HCT116 (cell line): Measurements from ENCODE around the gene SOCS4. TPM values are rescaled to one million over a fixed set of nuclear protein-coding genes. Genes with fewer than 3 reads are reported as not detected.

Source experiments
- ATAC-seq: fragments of 200-7000 bp; cut with Tn5 transposase; 2 replicates; pipeline ENCODE4 v1.9.1; 2020; ENCODE audit warnings: mild to moderate bottlenecking, moderate library complexity
- BruUV-seq: library from RNA; stranded (reverse); fragments of 400-500 nt; replicated peaks from 2 replicates; lab custom pipeline; 2021; lab: Mats Ljungman, UMichigan
- CTCF ChIA-PET: fragments of 300-600 bp; sonication (Branson Sonifier 250); formaldehyde crosslinking; loops from one replicate; lab custom pipeline; 2021; ENCODE audit warnings: antibody characterized with exemption; lab: Charles Lee
- POLR2A ChIA-PET: fragments of 300-600, 350-600 bp; sonication (Branson Sonifier 250); formaldehyde crosslinking; loops from one replicate; lab custom pipeline; 2021; ENCODE audit warnings: antibody characterized with exemption; lab: Charles Lee
- RAD21 ChIA-PET, 2 experiments: fragments of 300-600 bp; sonication (Branson Sonifier 250); formaldehyde crosslinking; loops; one replicate each; lab custom pipeline; 2023; ENCODE audit warnings: low total read pairs in 2 of 2; ENCODE audit not compliant: uncharacterized antibody in 2 of 2, unreplicated experiment in 2 of 2, low non-redundant PET in 1 of 2; lab: Charles Lee
- DNase-seq: peaks from one replicate; pipeline ENCODE4 v3.0.0-alpha.2; 2010; ENCODE audit warnings: low read depth, low spot score
- H2AFZ ChIP-seq: fragments of 200-600 bp; shearing (Covaris generic), sonication (generic); 2 replicates; pipeline ENCODE4 v1.6.1; 2017; ENCODE audit warnings: low read depth, mixed run types, mixed read lengths, antibody characterized with exemption, low read length; ENCODE audit not compliant: poor library complexity, severe bottlenecking
- H3K27ac ChIP-seq: 2 replicates; pipeline ENCODE4 v1.5.1; 2012; ENCODE audit warnings: low read depth, low read length
- H3K27me3 ChIP-seq: fragments of 200-600 bp; sonication (generic); 2 replicates; pipeline ENCODE4 v1.6.1; 2016; ENCODE audit warnings: mixed run types, low read length, mixed read lengths; ENCODE audit not compliant: insufficient read depth
- H3K36me3 ChIP-seq, 2 experiments: fragments of 200-500 bp in 1 of 2; fragments of 200-600 bp in 1 of 2; sonication (Bioruptor generic) in 1 of 2; sonication (generic) in 1 of 2; 2 replicates each; pipeline versions ENCODE4 v1.5.1 to v1.6.1; 2014 to 2016; ENCODE audit warnings: low read length in 2 of 2, inconsistent platforms in 1 of 2, mixed read lengths in 1 of 2, mixed run types in 1 of 2; ENCODE audit not compliant: insufficient read depth in 2 of 2, control insufficient read depth in 1 of 2
- H3K4me1 ChIP-seq, 2 experiments: fragments of 200-600 bp in 1 of 2; sonication (generic) in 1 of 2; 2 replicates each; pipeline versions ENCODE4 v1.5.1 to v1.6.1; 2012 to 2017; ENCODE audit warnings: low read length in 2 of 2, inconsistent platforms in 1 of 2, mild to moderate bottlenecking in 1 of 2, mixed read lengths in 1 of 2, mixed run types in 1 of 2, moderate library complexity in 1 of 2; ENCODE audit not compliant: insufficient read depth in 2 of 2, control insufficient read depth in 1 of 2
- H3K4me2 ChIP-seq: fragments of 200-600 bp; sonication (generic); 2 replicates; pipeline ENCODE4 v1.6.1; 2017; ENCODE audit warnings: mixed run types, low read length, mixed read lengths
- H3K4me3 ChIP-seq, 2 experiments: fragments of 200-600 bp in 1 of 2; sonication (generic) in 1 of 2; replicated peaks in 1 of 2; 2 replicates each; pipeline ENCODE4 v1.5.1; 2011 to 2016; ENCODE audit warnings: low read length in 2 of 2, control low read depth in 1 of 2, low read depth in 1 of 2, mild to moderate bottlenecking in 1 of 2, mixed read lengths in 1 of 2, mixed run types in 1 of 2
- H3K79me2 ChIP-seq: fragments of 200-600 bp; sonication (generic); 2 replicates; pipeline ENCODE4 v1.6.1; 2017; ENCODE audit warnings: mild to moderate bottlenecking, mixed run types, low read length, moderate library complexity, mixed read lengths; ENCODE audit not compliant: insufficient read depth
- H3K9ac ChIP-seq: fragments of 200-600 bp; sonication (generic); 2 replicates; pipeline ENCODE4 v1.6.1; 2016; ENCODE audit warnings: low read length, mixed read lengths
- H3K9me2 ChIP-seq: fragments of 200-600 bp; sonication (generic), shearing (Covaris generic); 2 replicates; pipeline ENCODE4 v1.6.1; 2017; ENCODE audit warnings: mixed run types, mild to moderate bottlenecking, moderate library complexity; ENCODE audit not compliant: insufficient read depth
- H3K9me3 ChIP-seq, 2 experiments: fragments of 200-500 bp in 1 of 2; fragments of 200-600 bp in 1 of 2; sonication (Bioruptor generic) in 1 of 2; sonication (generic) in 1 of 2; 2 replicates each; pipeline ENCODE4 v1.6.1; 2014 to 2017; ENCODE audit warnings: low read length in 2 of 2, mixed read lengths in 2 of 2, inconsistent platforms in 1 of 2, low read depth in 1 of 2, mild to moderate bottlenecking in 1 of 2, mixed run types in 1 of 2, moderate library complexity in 1 of 2; ENCODE audit not compliant: control insufficient read depth in 1 of 2, insufficient read depth in 1 of 2
- H4K20me1 ChIP-seq: fragments of 200-600 bp; sonication (generic), shearing (Covaris generic); 2 replicates; pipeline ENCODE4 v1.6.1; 2017; ENCODE audit warnings: mixed run types, mild to moderate bottlenecking, moderate library complexity; ENCODE audit not compliant: insufficient read depth
- CEBPB ChIP-seq: IDR thresholded peaks from 2 replicates; pipeline ENCODE4 v1.6.1; 2012; ENCODE audit warnings: low read depth
- ELF1 ChIP-seq: IDR thresholded peaks from 2 replicates; pipeline ENCODE4 v1.6.1; 2012; ENCODE audit warnings: low read depth, borderline replicate concordance
- FOSL1 ChIP-seq: IDR thresholded peaks from 2 replicates; pipeline ENCODE4 v1.6.1; 2012; ENCODE audit warnings: low read depth
- POLR2A ChIP-seq: IDR thresholded peaks from 2 replicates; pipeline ENCODE4 v1.7.0; 2011; ENCODE audit warnings: borderline replicate concordance; ENCODE audit not compliant: insufficient read depth, insufficient read length; ENCODE audit errors: extremely low read depth
- POLR2AphosphoS5 ChIP-seq: IDR thresholded peaks from 2 replicates; pipeline ENCODE4 v1.6.1; 2011; ENCODE audit warnings: mild to moderate bottlenecking, low read depth, low read length, moderate library complexity
- RAD21 ChIP-seq: IDR thresholded peaks from 2 replicates; pipeline ENCODE4 v1.6.1; 2012; ENCODE audit warnings: low read depth, mild to moderate bottlenecking
- SIN3A ChIP-seq: IDR thresholded peaks from 2 replicates; pipeline ENCODE4 v1.6.1; 2012; ENCODE audit warnings: low read depth
- SP1 ChIP-seq: IDR thresholded peaks from 2 replicates; pipeline ENCODE4 v1.6.1; 2012; ENCODE audit warnings: low read depth
- SRF ChIP-seq: IDR thresholded peaks from 2 replicates; pipeline ENCODE4 v1.6.1; 2012; ENCODE audit warnings: low read depth
- TCF7L2 ChIP-seq: IDR thresholded peaks from 2 replicates; pipeline ENCODE4 v1.7.0; 2011; ENCODE audit warnings: borderline replicate concordance, inconsistent platforms; ENCODE audit not compliant: insufficient read depth, insufficient read length; ENCODE audit errors: extremely low read depth
- YY1 ChIP-seq: IDR thresholded peaks from 2 replicates; pipeline ENCODE4 v1.6.1; 2011; ENCODE audit warnings: low read length, low read depth, moderate library complexity, mild to moderate bottlenecking; ENCODE audit not compliant: insufficient replicate concordance; ENCODE audit errors: extremely low read depth
- ZBTB33 ChIP-seq: IDR thresholded peaks from 2 replicates; pipeline ENCODE4 v1.6.1; 2011; ENCODE audit warnings: mild to moderate bottlenecking, low read length, moderate library complexity; ENCODE audit not compliant: insufficient replicate concordance; ENCODE audit errors: extremely low read depth
- ZFX ChIP-seq: fragments of 450-650 bp; IDR thresholded peaks from 2 replicates; pipeline ENCODE4 v1.6.1; 2017
- intact Hi-C: fragments of 100-400 bp; cut with micrococcal nuclease; formaldehyde crosslinking; loops from 2 replicates; pipeline ENCODE4 v1.10.0; 2022
- total RNA-seq: library from RNA; stranded (reverse); gene quantifications from one replicate; pipeline ENCODE4 v1.2.1, GENCODE V29; 2021; ENCODE audit not compliant: unreplicated experiment
- TF ChIP-seq, protein P1 (sequence below): IDR thresholded peaks from 2 replicates; pipeline ENCODE4 v1.6.1; 2012
- TF ChIP-seq, protein P2 (sequence below): IDR thresholded peaks from 2 replicates; pipeline ENCODE4 v1.6.1; 2012
- TF ChIP-seq, protein P3 (sequence below), 3 experiments: fragments of 200-600 bp in 1 of 3; sonication (generic) in 1 of 3; IDR thresholded peaks in 2 of 3; conservative IDR thresholded peaks in 1 of 3; 2 replicates each; pipeline ENCODE4 v1.5.1; 2012 to 2017; ENCODE audit warnings: low read depth in 2 of 3, low read length in 2 of 3, antibody characterized with exemption in 1 of 3, borderline replicate concordance in 1 of 3, control low read depth in 1 of 3, mild to moderate bottlenecking in 1 of 3, mixed read lengths in 1 of 3, mixed run types in 1 of 3, moderate library complexity in 1 of 3; ENCODE audit not compliant: insufficient read depth in 1 of 3

The SOCS4 gene
- total RNA-seq, 1 experiment from 2014 or later = 23.7 TPM

DNA sequence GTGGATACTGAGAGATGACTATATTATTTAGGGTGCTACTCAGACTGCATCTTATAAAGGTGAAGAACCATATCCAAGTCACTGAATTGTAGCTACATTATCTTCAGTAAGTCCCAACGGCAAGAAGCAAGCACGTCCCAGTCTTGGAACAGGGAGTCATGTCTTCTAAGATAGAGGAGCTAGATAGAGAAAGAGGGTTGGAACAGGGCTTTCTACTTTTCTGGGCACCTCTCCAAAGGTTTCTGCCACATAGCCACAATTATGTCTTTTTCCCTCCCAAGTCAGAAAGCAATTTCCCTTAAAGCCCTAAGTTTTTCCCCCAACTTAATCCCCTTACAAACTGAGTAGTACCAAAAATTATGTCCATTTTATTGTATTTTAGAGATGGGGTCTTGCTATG, 46.8 kb downstream of the SOCS4 start:
- no peaks in the 10 kb centered on the region for H3K9me2 ChIP-seq
- H3K27ac ChIP-seq = no peak overlapping the region
- BruUV-seq = no TSS peak
- no peak for DNase-seq
- intact Hi-C loops = no loop called here
- no peaks in the 10 kb centered on the region for H3K9me3 ChIP-seq
- no peak overlapping the region for H3K4me2 ChIP-seq
- no peak overlapping the region for H3K9ac ChIP-seq
- H2AFZ ChIP-seq = no peak overlapping the region
- CTCF ChIA-PET = no interaction called here
- peaks cover 20 to 56% of the 10 kb centered on the region in 2 experiments for H3K4me1 ChIP-seq
- H3K79me2 ChIP-seq = no peaks in the 10 kb centered on the region
- no peaks in the 10 kb centered on the region for H4K20me1 ChIP-seq
- POLR2A ChIA-PET = interaction anchor here (0.9 kb wide), 1 partner anchor 29 kb away, joined by 3 read pairs; no protein-coding TSS in a partner anchor
- no peaks in the 10 kb centered on the region for H3K36me3 ChIP-seq
- no peak for ATAC-seq
- H3K27me3 ChIP-seq = no peaks in the 10 kb centered on the region
- no peak overlapping the region for H3K4me3 ChIP-seq
- RAD21 ChIA-PET = no interaction called here
- TF ChIP-seq CEBPB (no peak), ELF1 (no peak), POLR2A (no peak), RAD21 (no peak), TCF7L2 (no peak), SRF (no peak), ZFX (no peak), SIN3A (no peak), FOSL1 (no peak), POLR2AphosphoS5 (no peak), ZBTB33 (no peak), SP1 (no peak), YY1 (no peak)
- TF ChIP-seq, protein P1, sequence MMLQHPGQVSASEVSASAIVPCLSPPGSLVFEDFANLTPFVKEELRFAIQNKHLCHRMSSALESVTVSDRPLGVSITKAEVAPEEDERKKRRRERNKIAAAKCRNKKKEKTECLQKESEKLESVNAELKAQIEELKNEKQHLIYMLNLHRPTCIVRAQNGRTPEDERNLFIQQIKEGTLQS = no peak
- TF ChIP-seq, protein P2, sequence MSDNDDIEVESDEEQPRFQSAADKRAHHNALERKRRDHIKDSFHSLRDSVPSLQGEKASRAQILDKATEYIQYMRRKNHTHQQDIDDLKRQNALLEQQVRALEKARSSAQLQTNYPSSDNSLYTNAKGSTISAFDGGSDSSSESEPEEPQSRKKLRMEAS = no peak
- TF ChIP-seq, protein P3, sequence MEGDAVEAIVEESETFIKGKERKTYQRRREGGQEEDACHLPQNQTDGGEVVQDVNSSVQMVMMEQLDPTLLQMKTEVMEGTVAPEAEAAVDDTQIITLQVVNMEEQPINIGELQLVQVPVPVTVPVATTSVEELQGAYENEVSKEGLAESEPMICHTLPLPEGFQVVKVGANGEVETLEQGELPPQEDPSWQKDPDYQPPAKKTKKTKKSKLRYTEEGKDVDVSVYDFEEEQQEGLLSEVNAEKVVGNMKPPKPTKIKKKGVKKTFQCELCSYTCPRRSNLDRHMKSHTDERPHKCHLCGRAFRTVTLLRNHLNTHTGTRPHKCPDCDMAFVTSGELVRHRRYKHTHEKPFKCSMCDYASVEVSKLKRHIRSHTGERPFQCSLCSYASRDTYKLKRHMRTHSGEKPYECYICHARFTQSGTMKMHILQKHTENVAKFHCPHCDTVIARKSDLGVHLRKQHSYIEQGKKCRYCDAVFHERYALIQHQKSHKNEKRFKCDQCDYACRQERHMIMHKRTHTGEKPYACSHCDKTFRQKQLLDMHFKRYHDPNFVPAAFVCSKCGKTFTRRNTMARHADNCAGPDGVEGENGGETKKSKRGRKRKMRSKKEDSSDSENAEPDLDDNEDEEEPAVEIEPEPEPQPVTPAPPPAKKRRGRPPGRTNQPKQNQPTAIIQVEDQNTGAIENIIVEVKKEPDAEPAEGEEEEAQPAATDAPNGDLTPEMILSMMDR (IDR thresholded peaks at IDR 0.05 in 2 of 3, conservative IDR thresholded peaks at IDR 0.05 in 1 of 3; ENCODE audit: borderline replicate concordance in 1 of 3, insufficient read depth in 1 of 3, low read depth in 2 of 3, low read length in 2 of 3) = no peak
